GM19324 (cell line): ENCODE measurements around the gene ADCY9.

ENCODE experiments used
- ATAC-seq: cut with Tn5 transposase; IDR thresholded peaks from one replicate; pipeline ENCODE4 v1.9.1; 2021; ENCODE audit warnings: mild to moderate bottlenecking, moderate library complexity; ENCODE audit not compliant: unreplicated experiment, low FRiP score

The ADCY9 gene

GRCh38 chr16:3986235-3986544, 130.1 kb downstream of the ADCY9 start:
- ATAC-seq = no peak

DNA sequence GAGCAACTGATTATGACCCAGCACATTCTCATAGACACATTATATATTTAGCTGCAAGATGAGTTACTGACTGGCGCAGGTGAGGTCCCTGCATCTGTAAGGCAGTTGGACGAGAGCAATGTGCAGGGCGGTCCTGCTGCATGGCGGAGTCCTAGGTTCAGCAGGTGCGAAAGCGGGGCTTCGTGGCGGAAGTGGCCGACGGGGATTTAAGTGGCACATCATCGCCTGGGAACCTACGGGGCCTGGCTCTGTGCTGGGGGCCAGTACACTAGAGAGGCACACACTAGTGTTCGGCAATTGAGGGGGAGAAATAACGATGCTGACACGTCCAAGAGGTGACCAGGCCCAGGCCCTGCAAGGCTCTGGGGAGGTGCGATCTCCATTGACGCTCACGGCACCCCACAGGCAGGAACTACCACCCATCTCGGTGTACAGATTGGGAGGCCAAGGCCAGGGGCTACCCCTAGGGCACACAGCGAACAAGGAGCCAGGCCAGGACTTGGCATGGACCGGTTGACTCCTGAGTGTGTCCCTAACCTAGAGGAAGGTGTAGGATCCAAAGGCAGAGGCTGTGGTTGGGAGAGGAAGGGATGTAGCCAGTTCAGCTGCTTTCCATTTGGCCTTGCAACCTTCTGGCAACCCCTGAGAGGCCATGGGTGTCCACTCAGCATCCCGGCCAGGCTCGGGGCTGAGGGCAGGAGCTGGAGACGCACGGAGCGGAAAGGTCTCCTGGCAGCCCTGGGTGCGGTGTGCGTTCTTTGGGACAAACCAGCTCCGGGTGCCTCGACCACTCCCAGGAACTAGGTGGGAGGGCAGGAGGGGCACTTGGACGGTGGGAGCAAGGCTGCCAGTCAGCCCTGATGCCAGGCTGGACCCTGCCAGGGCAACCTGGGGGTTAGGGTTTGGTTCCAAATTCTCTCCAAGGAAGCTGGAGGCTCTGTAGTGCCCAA, 131.9 kb downstream of the ADCY9 start:
- no peak for ATAC-seq

DNA sequence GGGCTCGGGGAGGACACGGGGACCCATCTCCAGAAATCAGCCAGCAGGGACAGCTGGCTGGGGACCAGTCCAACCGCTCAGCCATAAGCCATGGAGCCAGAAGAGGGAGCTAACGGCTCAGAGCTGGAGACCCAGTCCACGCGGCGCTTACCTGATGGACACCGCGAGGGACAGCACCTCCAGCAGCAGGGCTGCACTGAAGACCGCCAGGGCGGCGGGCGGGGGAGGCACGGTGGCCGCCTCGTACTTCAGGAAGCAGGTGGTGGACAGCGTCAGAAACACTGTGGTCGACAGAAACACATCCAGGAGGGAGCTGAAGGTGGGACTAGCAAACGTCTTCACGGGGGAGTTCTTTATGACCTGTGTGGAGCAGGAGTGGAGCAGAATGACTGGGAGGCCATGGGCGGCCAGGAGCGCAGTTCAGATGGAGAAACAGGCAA, 133.1 kb downstream of the ADCY9 start:
- ATAC-seq = no peak

DNA sequence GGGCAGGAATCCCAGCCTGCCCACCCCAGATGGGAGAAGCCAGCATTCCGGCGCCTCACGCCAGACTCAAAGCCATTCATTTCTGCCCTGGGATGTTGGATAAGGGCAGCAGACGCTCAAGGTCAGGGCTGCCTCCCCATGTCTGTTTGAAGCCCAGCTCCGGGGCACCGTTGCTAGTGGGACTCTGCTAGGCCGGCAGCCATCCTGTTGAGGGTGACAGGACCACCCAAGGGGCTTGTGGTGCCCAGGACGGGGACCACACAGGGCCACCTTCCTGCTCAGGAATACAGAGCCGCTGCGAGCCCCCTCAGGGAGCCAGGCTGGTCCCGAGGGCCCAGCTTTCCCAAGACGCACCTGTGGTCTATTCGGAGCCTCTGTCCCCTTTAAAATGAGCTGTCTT, 134.0 kb downstream of the ADCY9 start:
- ATAC-seq = no peak

DNA sequence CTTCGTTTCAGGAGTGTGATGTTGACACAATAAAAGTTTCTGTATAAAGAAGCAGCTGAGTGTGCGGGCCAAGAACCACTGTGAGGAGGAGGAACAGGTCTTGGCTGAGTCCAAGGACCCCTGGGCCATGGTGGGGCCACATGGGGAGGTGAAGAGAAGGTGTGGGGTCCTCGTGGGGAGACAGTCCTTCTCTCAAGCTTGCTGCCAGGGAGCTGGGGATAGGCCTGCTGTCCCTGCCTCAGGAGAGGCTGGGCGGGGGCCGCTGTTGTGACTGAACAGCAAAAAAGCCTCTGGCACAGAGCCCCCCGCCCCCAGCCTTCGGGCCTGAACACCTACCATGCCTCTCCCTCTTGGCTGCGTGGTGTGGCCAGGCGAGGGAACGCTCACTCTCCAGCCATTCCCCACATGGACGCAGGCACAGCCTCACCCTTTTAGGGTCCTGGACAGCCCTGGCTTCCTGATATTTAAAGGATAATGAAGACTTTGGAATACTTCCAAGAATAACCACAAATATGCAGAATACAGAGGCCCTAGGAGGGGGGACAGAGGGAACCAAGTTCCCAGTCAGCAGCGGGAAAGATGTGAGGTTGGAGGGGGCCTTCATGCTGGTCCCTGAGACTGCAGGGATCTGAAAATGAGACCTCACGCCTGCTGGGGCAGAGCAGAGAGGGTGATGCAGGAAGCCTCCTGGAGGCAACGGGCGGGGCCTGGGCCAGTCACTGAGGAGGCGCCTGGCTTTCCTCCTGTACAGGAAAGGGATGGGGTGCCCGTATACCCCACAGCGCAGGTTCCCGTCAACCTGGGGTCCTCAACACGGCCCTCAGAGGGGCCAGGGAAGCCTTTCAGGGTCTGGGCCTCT, 135.8 kb downstream of the ADCY9 start:
- no peak for ATAC-seq

- no peak for ATAC-seq
Observed at GRCh38 chr16:3979518-3979917, 136.7 kb downstream of the ADCY9 start.

DNA sequence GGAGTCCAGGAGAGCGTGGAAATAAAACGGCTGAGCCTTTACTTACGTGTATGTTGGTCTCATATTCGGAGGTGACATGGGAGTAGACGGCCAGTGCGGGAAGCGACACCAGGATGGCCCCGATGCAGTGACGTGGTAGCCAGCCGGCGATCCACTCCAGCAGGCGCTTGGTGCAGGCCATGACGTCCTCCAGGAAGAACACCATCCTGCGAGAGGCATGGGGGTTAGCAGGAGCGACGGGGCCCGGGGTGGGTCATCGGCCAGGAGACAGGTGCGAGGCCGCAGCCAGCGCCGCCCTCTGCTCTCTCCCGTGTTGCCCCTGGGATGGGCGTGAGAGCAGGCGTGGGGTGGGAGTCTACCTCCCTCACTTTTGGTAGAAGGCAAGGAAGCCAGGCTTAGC, 137.2 kb downstream of the ADCY9 start:
- no peak for ATAC-seq

GRCh38 chr16:3977376-3977775, 138.9 kb downstream of the ADCY9 start:
- ATAC-seq = no peak

DNA sequence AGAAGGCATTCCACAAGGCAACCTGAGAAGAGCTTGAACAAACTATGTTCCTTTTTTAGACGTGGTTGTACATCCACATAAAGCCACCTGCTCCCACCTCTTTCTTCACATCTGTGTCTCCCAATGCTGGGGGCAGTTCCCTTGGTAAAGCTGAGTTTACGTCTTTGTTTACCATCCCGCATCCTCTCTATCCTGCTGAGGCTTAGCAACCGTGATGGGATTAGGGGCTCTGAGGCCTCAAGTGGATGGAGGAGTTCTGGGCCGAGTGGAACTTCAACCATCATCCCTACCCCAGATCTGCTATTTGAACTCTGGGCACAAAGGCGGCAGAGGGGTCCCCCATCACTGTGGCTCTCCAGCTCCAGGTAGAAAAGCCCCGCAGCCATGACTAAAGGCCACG, 141.5 kb downstream of the ADCY9 start:
- no peak for ATAC-seq

- ATAC-seq = no peak
Observed at GRCh38 chr16:3971706-3972105, 144.5 kb downstream of the ADCY9 start.

DNA sequence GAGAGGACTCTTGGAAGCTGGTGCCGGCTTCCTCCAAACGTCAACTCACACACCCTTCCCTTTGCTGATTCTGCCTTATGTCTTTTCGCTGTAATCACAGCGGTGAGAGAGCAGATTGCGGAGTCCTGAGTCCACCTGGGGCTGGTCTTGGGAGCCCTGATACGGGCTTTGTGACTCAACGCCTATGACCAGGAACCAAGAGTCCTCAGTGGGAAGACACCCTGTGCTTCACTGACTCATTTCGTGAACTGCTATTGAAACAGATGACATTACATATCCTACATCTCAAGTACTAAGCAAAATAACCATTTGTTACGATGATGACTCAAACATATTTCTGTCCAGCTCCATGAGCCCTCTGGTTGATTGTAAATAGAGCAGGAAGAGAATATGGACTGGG, 145.0 kb downstream of the ADCY9 start:
- no peak for ATAC-seq

DNA sequence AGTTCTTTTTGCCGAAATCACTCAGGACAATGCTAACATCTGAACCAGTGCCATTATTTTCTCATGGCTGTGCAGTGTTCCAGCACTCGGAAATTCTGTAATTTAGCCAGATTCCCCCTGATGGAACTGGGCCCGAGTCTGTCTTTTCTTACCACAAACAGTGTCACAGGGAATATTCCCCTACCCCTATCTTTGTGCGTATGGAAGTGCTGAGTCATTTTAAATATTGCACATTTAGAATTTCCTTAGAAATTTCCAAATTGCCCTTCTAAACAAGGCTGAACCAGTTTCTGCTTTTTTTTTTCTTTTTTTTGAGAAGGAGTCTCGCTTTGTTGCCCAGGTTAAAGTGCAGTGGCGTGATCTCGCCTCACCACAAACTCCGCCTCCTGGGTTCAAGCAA, 147.7 kb downstream of the ADCY9 start:
- no peak for ATAC-seq

DNA sequence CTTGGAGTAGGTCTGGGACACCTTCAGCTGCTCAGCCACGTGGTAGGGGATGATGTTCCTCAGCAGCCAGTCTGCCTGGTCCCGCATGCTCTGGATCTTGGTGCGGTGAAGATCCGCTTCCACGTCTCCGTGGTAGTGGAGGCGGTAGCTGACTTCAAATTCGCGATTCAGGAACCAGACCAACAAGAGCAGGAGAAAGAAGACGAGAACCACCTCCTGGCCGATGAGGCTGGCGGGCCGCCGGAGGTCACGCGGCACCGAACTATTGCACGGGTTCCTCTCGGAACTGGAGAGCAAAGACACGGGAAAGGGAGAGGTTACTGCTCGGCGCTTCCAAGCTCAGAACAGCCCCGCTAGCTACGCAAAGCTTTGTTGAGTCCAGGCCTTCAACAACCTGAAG, 149.6 kb downstream of the ADCY9 start:
- no peak for ATAC-seq

- no peak for ATAC-seq
Observed at GRCh38 chr16:3965781-3966582, 150.3 kb downstream of the ADCY9 start.

- ATAC-seq = no peak
Observed at GRCh38 chr16:3965306-3965705, 150.9 kb downstream of the ADCY9 start.

- no peak for ATAC-seq
Observed at GRCh38 chr16:3964686-3965290, 151.5 kb downstream of the ADCY9 start.

- ATAC-seq = no peak
Observed at GRCh38 chr16:3963886-3964685, 152.2 kb downstream of the ADCY9 start.

DNA sequence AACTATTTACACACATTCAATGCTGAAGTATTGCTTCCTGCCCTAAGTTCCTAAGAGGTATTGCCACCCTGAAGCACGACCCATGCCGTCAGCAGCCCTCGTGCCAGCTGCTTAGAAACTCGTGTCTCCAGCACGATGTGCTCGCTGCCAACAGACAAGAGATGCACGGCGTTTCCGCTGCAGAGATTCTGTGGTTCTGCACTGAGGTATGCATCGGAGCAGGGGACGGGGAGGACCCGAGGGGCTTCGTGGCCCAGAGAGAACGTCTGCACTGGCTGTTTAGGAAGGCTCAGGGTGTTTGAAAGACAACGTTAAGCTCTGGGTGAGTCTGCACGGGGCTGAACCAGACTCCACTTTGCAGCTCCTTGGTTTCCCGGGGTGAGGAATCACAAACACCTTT, 153.0 kb downstream of the ADCY9 start:
- ATAC-seq = no peak

- ATAC-seq = no peak
Observed at GRCh38 chr16:3961449-3961849, 154.8 kb downstream of the ADCY9 start.
